IMR-90 (cell line): ENCODE measurements around the gene SLBP. TPM values are rescaled to one million over a fixed set of nuclear protein-coding genes. Genes with fewer than 3 reads are reported as not detected.

Experiments used
- ATAC-seq: fragments of 200-7000 bp; cut with Tn5 transposase; 2 replicates; pipeline ENCODE4 v1.9.1; 2020; ENCODE audit warnings: low read depth, mild to moderate bottlenecking, moderate library complexity
- BruUV-seq: library from RNA; stranded (reverse); fragments of 400-500 nt; replicated peaks from 2 replicates; lab custom pipeline; 2021; lab: Mats Ljungman, UMichigan
- CTCF ChIA-PET: fragments of 300-600 bp; formaldehyde crosslinking; extraction: SDS; loops from one replicate; lab custom pipeline; 2021; ENCODE audit warnings: antibody characterized with exemption; lab: Yijun Ruan, JAX
- POLR2A ChIA-PET: fragments of 300-600 bp; sonication (Branson Sonifier 250); formaldehyde crosslinking; loops from one replicate; lab custom pipeline; 2022; ENCODE audit warnings: antibody characterized with exemption; ENCODE audit not compliant: unreplicated experiment; lab: Charles Lee
- DNase-seq: peaks from one replicate; pipeline ENCODE4 v3.0.0; 2013
- H2AFZ ChIP-seq: replicated peaks from 2 replicates; pipeline ENCODE3; 2013; ENCODE audit warnings: low read length, mild to moderate bottlenecking; ENCODE audit not compliant: poor library complexity
- H2AK5ac ChIP-seq: 2 replicates; pipeline ENCODE4 v1.6.1; 2013; ENCODE audit warnings: low read depth, low read length, inconsistent platforms
- H2AK9ac ChIP-seq: replicated peaks from 2 replicates; pipeline ENCODE3; 2013; ENCODE audit warnings: mild to moderate bottlenecking, low read depth, low read length, moderate library complexity; ENCODE audit not compliant: poor library complexity
- H2BK120ac ChIP-seq: 2 replicates; pipeline ENCODE4 v1.6.1; 2013; ENCODE audit warnings: low read depth, low read length, inconsistent platforms
- H2BK15ac ChIP-seq: 3 replicates; pipeline ENCODE4 v1.6.1; 2013; ENCODE audit warnings: low read depth, low read length, inconsistent platforms
- H2BK20ac ChIP-seq: 2 replicates; pipeline ENCODE4 v1.6.1; 2013; ENCODE audit warnings: low read depth, mild to moderate bottlenecking, inconsistent platforms, low read length, moderate library complexity
- H2BK5ac ChIP-seq: 2 replicates; pipeline ENCODE4 v1.6.1; 2013; ENCODE audit warnings: mild to moderate bottlenecking, low read depth, low read length, inconsistent platforms; ENCODE audit not compliant: poor library complexity, severe bottlenecking
- H3K14ac ChIP-seq: replicated peaks from 2 replicates; pipeline ENCODE4 v1.6.1; 2013; ENCODE audit warnings: low read depth, low read length, inconsistent platforms
- H3K18ac ChIP-seq: 2 replicates; pipeline ENCODE4 v1.6.1; 2013; ENCODE audit warnings: low read depth, low read length, control low read depth
- H3K23ac ChIP-seq: 2 replicates; pipeline ENCODE4 v1.6.1; 2013; ENCODE audit warnings: low read depth, low read length, inconsistent platforms
- H3K27ac ChIP-seq: 2 replicates; pipeline ENCODE4 v1.5.1; 2013; ENCODE audit warnings: mild to moderate bottlenecking, control low read depth, low read length; ENCODE audit not compliant: insufficient read depth
- H3K27me3 ChIP-seq: 2 replicates; pipeline ENCODE4 v1.6.1; 2013; ENCODE audit warnings: low read length; ENCODE audit not compliant: control insufficient read depth, insufficient read depth
- H3K36me3 ChIP-seq: 2 replicates; pipeline ENCODE4 v1.6.1; 2013; ENCODE audit warnings: low read length, mixed read lengths; ENCODE audit not compliant: control insufficient read depth, insufficient read depth
- H3K4ac ChIP-seq: 2 replicates; pipeline ENCODE4 v1.6.1; 2013; ENCODE audit warnings: low read depth, low read length, inconsistent platforms
- H3K4me1 ChIP-seq: 2 replicates; pipeline ENCODE4 v1.6.1; 2013; ENCODE audit warnings: low read length, mixed read lengths; ENCODE audit not compliant: control insufficient read depth, insufficient read depth
- H3K4me2 ChIP-seq: 2 replicates; pipeline ENCODE4 v1.6.1; 2013; ENCODE audit warnings: low read depth, mild to moderate bottlenecking, control low read depth, low read length, moderate library complexity
- H3K4me3 ChIP-seq: 2 replicates; pipeline ENCODE4 v1.5.1; 2013; ENCODE audit warnings: low read depth, mild to moderate bottlenecking, control low read depth, low read length, moderate library complexity; ENCODE audit not compliant: insufficient read depth
- H3K56ac ChIP-seq: 2 replicates; pipeline ENCODE4 v1.6.1; 2013; ENCODE audit warnings: low read length, inconsistent platforms; ENCODE audit not compliant: insufficient read depth; ENCODE audit errors: extremely low read depth
- H3K79me1 ChIP-seq, 2 experiments: 2 replicates each; pipeline ENCODE4 v1.6.1; 2013; ENCODE audit warnings: low read length in 2 of 2, inconsistent platforms in 1 of 2, low read depth in 1 of 2
- H3K9ac ChIP-seq: 2 replicates; pipeline ENCODE4 v1.6.1; 2013; ENCODE audit warnings: low read depth, low read length, control low read depth
- H3K9me1 ChIP-seq: 2 replicates; pipeline ENCODE4 v1.6.1; 2013; ENCODE audit warnings: low read length, inconsistent platforms; ENCODE audit not compliant: insufficient read depth
- H3K9me3 ChIP-seq: 2 replicates; pipeline ENCODE4 v1.6.1; 2013; ENCODE audit warnings: low read length; ENCODE audit not compliant: control insufficient read depth, insufficient read depth
- H4K20me1 ChIP-seq: 2 replicates; pipeline ENCODE4 v1.6.1; 2013; ENCODE audit warnings: low read length, inconsistent platforms; ENCODE audit not compliant: insufficient read depth
- H4K5ac ChIP-seq: 2 replicates; pipeline ENCODE4 v1.6.1; 2013; ENCODE audit warnings: mild to moderate bottlenecking, low read depth, low read length, control low read depth
- H4K8ac ChIP-seq, 2 experiments: 2 replicates each; pipeline ENCODE4 v1.6.1; 2013; ENCODE audit warnings: low read depth in 2 of 2, low read length in 2 of 2, control low read depth in 1 of 2, inconsistent platforms in 1 of 2
- H4K91ac ChIP-seq: 2 replicates; pipeline ENCODE4 v1.6.1; 2013; ENCODE audit warnings: low read depth, low read length, inconsistent platforms; ENCODE audit not compliant: insufficient read depth
- CEBPB ChIP-seq: IDR thresholded peaks from 2 replicates; pipeline ENCODE4 v1.6.1; 2012; ENCODE audit warnings: low read depth, low read length, improper control_type of control experiment
- CTCF ChIP-seq: conservative IDR thresholded peaks from 2 replicates; pipeline ENCODE4 v1.5.1; 2012; ENCODE audit warnings: mild to moderate bottlenecking, low read depth, low read length, improper control_type of control experiment
- ELK1 ChIP-seq: fragments of 150-350 bp; IDR thresholded peaks from 2 replicates; pipeline ENCODE4 v1.6.1; 2016; ENCODE audit warnings: low read depth, mild to moderate bottlenecking, low read length, moderate library complexity, borderline replicate concordance
- FOS ChIP-seq: fragments of 150-350 bp; IDR thresholded peaks from 2 replicates; pipeline ENCODE4 v1.6.1; 2016; ENCODE audit warnings: low read depth, low read length
- MAFK ChIP-seq: IDR thresholded peaks from 2 replicates; pipeline ENCODE4 v1.6.1; 2012; ENCODE audit warnings: low read depth, low read length, improper control_type of control experiment
- MXI1 ChIP-seq: IDR thresholded peaks from 2 replicates; pipeline ENCODE4 v1.6.1; 2012; ENCODE audit warnings: low read depth, mild to moderate bottlenecking, low read length, moderate library complexity, borderline replicate concordance
- NFE2L2 ChIP-seq: fragments of 150-350 bp; IDR thresholded peaks from 2 replicates; pipeline ENCODE4 v1.6.1; 2016; ENCODE audit warnings: low read depth, mild to moderate bottlenecking, low read length
- RAD21 ChIP-seq: IDR thresholded peaks from 2 replicates; pipeline ENCODE4 v1.6.1; 2012; ENCODE audit warnings: low read length, improper control_type of control experiment
- RCOR1 ChIP-seq: IDR thresholded peaks from 2 replicates; pipeline ENCODE4 v1.6.1; 2012; ENCODE audit warnings: mild to moderate bottlenecking, low read length, improper control_type of control experiment; ENCODE audit not compliant: insufficient replicate concordance
- RFX5 ChIP-seq: IDR thresholded peaks from 2 replicates; pipeline ENCODE4 v1.8.0; 2012; ENCODE audit warnings: low read depth, mild to moderate bottlenecking, low read length, moderate library complexity
- SMC3 ChIP-seq: fragments of 150-350 bp; IDR thresholded peaks from 2 replicates; pipeline ENCODE4 v1.6.1; 2016; ENCODE audit warnings: low read depth, mild to moderate bottlenecking, antibody characterized with exemption, low read length, moderate library complexity
- USF2 ChIP-seq: fragments of 150-350 bp; IDR thresholded peaks from 2 replicates; pipeline ENCODE4 v1.6.1; 2017; ENCODE audit warnings: mild to moderate bottlenecking, antibody characterized with exemption, low read length, low read depth
- WGBS, 2 experiments: methylation state at CpG; one replicate each; pipeline versions ENCODE4 v1.1.5 to v1.1.7; 2013; ENCODE audit warnings: missing lambda C conversion rate in 2 of 2; ENCODE audit not compliant: insufficient read length in 1 of 2; ENCODE audit errors: extremely low coverage in 2 of 2; 5-methylcytosine and 5-hydroxymethylcytosine counted together
- dilution Hi-C: fragments of 300-500 bp; cut with HindIII; formaldehyde crosslinking; loops from one replicate; pipeline ENCODE4 v1.14.3; 2018; ENCODE audit warnings: low sequenced_read_pairs; ENCODE audit not compliant: unreplicated experiment
- in situ Hi-C: fragments of 300-500 bp; cut with MboI; formaldehyde crosslinking; loops from 3 replicates; pipeline ENCODE4 v1.14.3; 2019; ENCODE audit warnings: low sequenced_read_pairs, inconsistent platforms, mixed read lengths
- intact Hi-C: fragments of 100-400 bp; cut with micrococcal nuclease; formaldehyde crosslinking; loops from 2 replicates; pipeline ENCODE4 v1.10.0; 2022
- polyA plus RNA-seq, 3 experiments: library from polyadenylated mRNA; depleted of rRNA; stranded (reverse); fragments of >200 nt; gene quantifications; 2 replicates each; pipeline ENCODE4 v1.2.3, GENCODE V29; 2012; ENCODE audit warnings: low replicate concordance in 1 of 3
- total RNA-seq: library from RNA; depleted of rRNA; stranded (reverse); fragments of >200 nt; gene quantifications from 2 replicates; pipeline ENCODE4 v1.2.3, GENCODE V29; 2012

The SLBP gene
- total and polyA plus RNA-seq, 2 of the 4 experiments (the other 2 are of a cell fraction), result 64.9 to 66.1 TPM

GRCh38 chr4:1753697-1754311 lies 41.7 kb upstream of the SLBP start:
- no peak overlapping the region for H3K4me3 ChIP-seq
- no peak overlapping the region for H3K18ac ChIP-seq
- no peaks in the 10 kb centered on the region for H3K4me1 ChIP-seq
- no peak overlapping the region for H3K14ac ChIP-seq
- ATAC-seq (no peak), DNase-seq (no peak)
- H2AK5ac ChIP-seq, result no peak overlapping the region
- no peaks in the 10 kb centered on the region for H3K36me3 ChIP-seq
- H2AK9ac ChIP-seq, result no peak overlapping the region
- POLR2A ChIA-PET, result no interaction called here
- H3K9me3 ChIP-seq, result no peaks in the 10 kb centered on the region
- H3K23ac ChIP-seq, result no peak overlapping the region
- H2BK15ac ChIP-seq, result no peak overlapping the region
- no peak overlapping the region for H3K4ac ChIP-seq
- TF ChIP-seq MAFK (no peak), CEBPB (no peak), RCOR1 (no peak), FOS (no peak), USF2 (no peak), MXI1 (no peak), ELK1 (no peak), RAD21 (no peak), NFE2L2 (no peak), SMC3 (no peak), RFX5 (no peak), CTCF (no peak)
- H3K56ac ChIP-seq, result no peak overlapping the region
- 84% methylated on average over 6 of the region's 15 CpGs; no CpG with 5 or more reads in 1 of the 2 experiments for WGBS, 2 experiments
- no peak overlapping the region for H2BK20ac ChIP-seq
- no peaks in the 10 kb centered on the region; the same call in 1 of the 2 replicates for H3K27me3 ChIP-seq
- H4K91ac ChIP-seq, result no peak overlapping the region
- dilution Hi-C loops, result no loop called here
- H2BK120ac ChIP-seq, result no peak overlapping the region
- CTCF ChIA-PET, result no interaction called here
- no peak overlapping the region for H2AFZ ChIP-seq
- no TSS peak for BruUV-seq
- H3K9ac ChIP-seq, result no peak overlapping the region
- H2BK5ac ChIP-seq, result no peak overlapping the region
- no peak overlapping the region for H3K4me2 ChIP-seq
- no peak overlapping the region for H3K27ac ChIP-seq
- H3K79me1 ChIP-seq, result no peaks in the 10 kb centered on the region
- no peak overlapping the region for H4K8ac ChIP-seq
- in situ Hi-C loops, result no loop called here
- no peaks in the 10 kb centered on the region for H3K9me1 ChIP-seq
- intact Hi-C loops, result no loop called here
- no peak overlapping the region for H4K5ac ChIP-seq
- H4K20me1 ChIP-seq, result no peaks in the 10 kb centered on the region
